Measurements from ENCODE around the gene STAU1.

STAU1 gene

GRCh38 chr20:49165611-49166010, 22.5 kb downstream of the STAU1 start:
- peaks cover 6% of the 10 kb centered on the region for H3K4me1 ChIP-seq (ENCODE audit: control insufficient read depth, insufficient read depth, low read length, unreplicated experiment)

GRCh38 chr20:49163696-49164095, 24.4 kb downstream of the STAU1 start:
- Histone ChIP-seq H3K4me3 (ENCODE audit: low read depth, low read length) (no peak overlapping the region), H3K27ac (ENCODE audit: low read depth, low read length) (no peak overlapping the region), H3K79me2 (ENCODE audit: control insufficient read depth, insufficient read depth, low read length, unreplicated experiment) (peaks cover 44% of the 10 kb centered on the region), H3K36me3 (ENCODE audit: insufficient read depth, low read length) (peaks cover 4% of the 10 kb centered on the region; the same call in 1 of the 2 replicates), H3K4me1 (ENCODE audit: control insufficient read depth, insufficient read depth, low read length, unreplicated experiment) (peaks cover 6% of the 10 kb centered on the region), H2AFZ (ENCODE audit: low read length, unreplicated experiment) (no peak overlapping the region), H3K27me3 (ENCODE audit: insufficient read depth, low read length) (no peaks in the 10 kb centered on the region)

More at GRCh38 chr20:49165611-49166010, 22.5 kb downstream of the STAU1 start:
- Histone ChIP-seq H3K27me3 (ENCODE audit: insufficient read depth, low read length) (no peaks in the 10 kb centered on the region), H3K27ac (ENCODE audit: low read depth, low read length) (no peak overlapping the region), H3K4me3 (ENCODE audit: low read depth, low read length) (no peak overlapping the region), H2AFZ (ENCODE audit: low read length, unreplicated experiment) (no peak overlapping the region), H3K36me3 (ENCODE audit: insufficient read depth, low read length) (no peaks in the 10 kb centered on the region), H3K79me2 (ENCODE audit: control insufficient read depth, insufficient read depth, low read length, unreplicated experiment) (peaks cover 50% of the 10 kb centered on the region)

GRCh38 chr20:49161428-49162152, 26.5 kb downstream of the STAU1 start:
- Histone ChIP-seq H3K4me1 (ENCODE audit: control insufficient read depth, insufficient read depth, low read length, unreplicated experiment) (no peaks in the 10 kb centered on the region), H3K4me3 (ENCODE audit: low read depth, low read length) (no peak overlapping the region), H3K79me2 (ENCODE audit: control insufficient read depth, insufficient read depth, low read length, unreplicated experiment) (peaks cover 29% of the 10 kb centered on the region), H2AFZ (ENCODE audit: low read length, unreplicated experiment) (no peak overlapping the region), H3K27ac (ENCODE audit: low read depth, low read length) (no peak overlapping the region), H3K36me3 (ENCODE audit: insufficient read depth, low read length) (peaks cover 4% of the 10 kb centered on the region; the same call in 1 of the 2 replicates), H3K27me3 (ENCODE audit: insufficient read depth, low read length) (no peaks in the 10 kb centered on the region)

GRCh38 chr20:49160057-49160929, 27.8 kb downstream of the STAU1 start:
- Histone ChIP-seq H3K27me3 (ENCODE audit: insufficient read depth, low read length) (no peaks in the 10 kb centered on the region), H3K4me3 (ENCODE audit: low read depth, low read length) (no peak overlapping the region), H2AFZ (ENCODE audit: low read length, unreplicated experiment) (no peak overlapping the region), H3K79me2 (ENCODE audit: control insufficient read depth, insufficient read depth, low read length, unreplicated experiment) (peaks cover 27% of the 10 kb centered on the region), H3K36me3 (ENCODE audit: insufficient read depth, low read length) (peaks cover 8% of the 10 kb centered on the region; the same call in 1 of the 2 replicates), H3K27ac (ENCODE audit: low read depth, low read length) (no peak overlapping the region), H3K4me1 (ENCODE audit: control insufficient read depth, insufficient read depth, low read length, unreplicated experiment) (peaks cover under 1% of the 10 kb centered on the region)

- Histone ChIP-seq H3K79me2 (ENCODE audit: control insufficient read depth, insufficient read depth, low read length, unreplicated experiment) (peaks cover 33% of the 10 kb centered on the region), H2AFZ (ENCODE audit: low read length, unreplicated experiment) (no peak overlapping the region), H3K4me1 (ENCODE audit: control insufficient read depth, insufficient read depth, low read length, unreplicated experiment) (peaks cover 4% of the 10 kb centered on the region), H3K27ac (ENCODE audit: low read depth, low read length) (no peak overlapping the region), H3K27me3 (ENCODE audit: insufficient read depth, low read length) (no peaks in the 10 kb centered on the region), H3K36me3 (ENCODE audit: insufficient read depth, low read length) (peaks cover 13% of the 10 kb centered on the region; the same call in 1 of the 2 replicates), H3K4me3 (ENCODE audit: low read depth, low read length) (no peak overlapping the region)
Measured at GRCh38 chr20:49157146-49157545, 31.0 kb downstream of the STAU1 start.

- Histone ChIP-seq H3K4me3 (ENCODE audit: low read depth, low read length) (no peak overlapping the region), H3K36me3 (ENCODE audit: insufficient read depth, low read length) (peaks cover 14% of the 10 kb centered on the region; the same call in 1 of the 2 replicates), H3K79me2 (ENCODE audit: control insufficient read depth, insufficient read depth, low read length, unreplicated experiment) (peaks cover 32% of the 10 kb centered on the region), H2AFZ (ENCODE audit: low read length, unreplicated experiment) (no peak overlapping the region), H3K27me3 (ENCODE audit: insufficient read depth, low read length) (no peaks in the 10 kb centered on the region), H3K27ac (ENCODE audit: low read depth, low read length) (no peak overlapping the region), H3K4me1 (ENCODE audit: control insufficient read depth, insufficient read depth, low read length, unreplicated experiment) (peaks cover 4% of the 10 kb centered on the region)
Measured at GRCh38 chr20:49156481-49156880, 31.7 kb downstream of the STAU1 start.

- H3K36me3 ChIP-seq (ENCODE audit: insufficient read depth, low read length), result peaks cover 21% of the 10 kb centered on the region
- H3K79me2 ChIP-seq (ENCODE audit: control insufficient read depth, insufficient read depth, low read length, unreplicated experiment), result peaks cover 20% of the 10 kb centered on the region
- no peaks in the 10 kb centered on the region for H3K27me3 ChIP-seq (ENCODE audit: insufficient read depth, low read length)
- H3K27ac ChIP-seq (ENCODE audit: low read depth, low read length), result no peak overlapping the region
- H3K4me3 ChIP-seq (ENCODE audit: low read depth, low read length), result no peak overlapping the region
- no peak overlapping the region for H2AFZ ChIP-seq (ENCODE audit: low read length, unreplicated experiment)
- H3K4me1 ChIP-seq (ENCODE audit: control insufficient read depth, insufficient read depth, low read length, unreplicated experiment), result peaks cover 4% of the 10 kb centered on the region
Measured at GRCh38 chr20:49151436-49151835, 36.7 kb downstream of the STAU1 start.

GRCh38 chr20:49149281-49150045, 38.7 kb downstream of the STAU1 start:
- Histone ChIP-seq H3K79me2 (ENCODE audit: control insufficient read depth, insufficient read depth, low read length, unreplicated experiment) (peaks cover 9% of the 10 kb centered on the region), H3K27ac (ENCODE audit: low read depth, low read length) (no peak overlapping the region), H3K36me3 (ENCODE audit: insufficient read depth, low read length) (peaks cover 12% of the 10 kb centered on the region)

GRCh38 chr20:49148601-49149000, 39.5 kb downstream of the STAU1 start:
- Histone ChIP-seq H3K4me1 (ENCODE audit: control insufficient read depth, insufficient read depth, low read length, unreplicated experiment) (no peaks in the 10 kb centered on the region), H3K27me3 (ENCODE audit: insufficient read depth, low read length) (no peaks in the 10 kb centered on the region), H2AFZ (ENCODE audit: low read length, unreplicated experiment) (no peak overlapping the region), H3K79me2 (ENCODE audit: control insufficient read depth, insufficient read depth, low read length, unreplicated experiment) (peaks cover 4% of the 10 kb centered on the region), H3K27ac (ENCODE audit: low read depth, low read length) (no peak overlapping the region), H3K36me3 (ENCODE audit: insufficient read depth, low read length) (peaks cover 12% of the 10 kb centered on the region), H3K4me3 (ENCODE audit: low read depth, low read length) (no peak overlapping the region)

More at GRCh38 chr20:49149281-49150045, 38.7 kb downstream of the STAU1 start:
- H3K4me3 ChIP-seq (ENCODE audit: low read depth, low read length), result no peak overlapping the region
- no peak overlapping the region for H2AFZ ChIP-seq (ENCODE audit: low read length, unreplicated experiment)
- no peaks in the 10 kb centered on the region for H3K4me1 ChIP-seq (ENCODE audit: control insufficient read depth, insufficient read depth, low read length, unreplicated experiment)
- no peaks in the 10 kb centered on the region for H3K27me3 ChIP-seq (ENCODE audit: insufficient read depth, low read length)

- no peak overlapping the region for H2AFZ ChIP-seq (ENCODE audit: low read length, unreplicated experiment)
- no peaks in the 10 kb centered on the region for H3K4me1 ChIP-seq (ENCODE audit: control insufficient read depth, insufficient read depth, low read length, unreplicated experiment)
- H3K27me3 ChIP-seq (ENCODE audit: insufficient read depth, low read length), result no peaks in the 10 kb centered on the region
- peaks cover 12% of the 10 kb centered on the region for H3K36me3 ChIP-seq (ENCODE audit: insufficient read depth, low read length)
- no peak overlapping the region for H3K4me3 ChIP-seq (ENCODE audit: low read depth, low read length)
- H3K79me2 ChIP-seq (ENCODE audit: control insufficient read depth, insufficient read depth, low read length, unreplicated experiment), result peaks cover 7% of the 10 kb centered on the region
- H3K27ac ChIP-seq (ENCODE audit: low read depth, low read length), result no peak overlapping the region
Measured at GRCh38 chr20:49147296-49147695, 40.8 kb downstream of the STAU1 start.

Data from ACC112 (cell line).